Mesendoderm (in vitro differentiated cells): Measurements from ENCODE around the gene TTC12. TPM values are rescaled to one million over a fixed set of nuclear protein-coding genes. Genes with fewer than 3 reads are reported as not detected.

Source experiments
- DNase-seq: peaks from one replicate; pipeline ENCODE4 v3.0.0; 2013
- H2AK5ac ChIP-seq: 2 replicates; pipeline ENCODE4 v1.6.1; 2013; ENCODE audit warnings: low read length, inconsistent platforms
- H2BK120ac ChIP-seq: 2 replicates; pipeline ENCODE4 v1.6.1; 2013; ENCODE audit warnings: low read depth, mild to moderate bottlenecking, low read length, moderate library complexity, mixed read lengths
- H2BK15ac ChIP-seq: replicated peaks from 2 replicates; pipeline ENCODE4 v1.6.1; 2013; ENCODE audit warnings: low read depth, mild to moderate bottlenecking, moderate library complexity
- H2BK5ac ChIP-seq: 2 replicates; pipeline ENCODE4 v1.6.1; 2013; ENCODE audit warnings: low read length, inconsistent platforms
- H3K18ac ChIP-seq: 2 replicates; pipeline ENCODE4 v1.6.1; 2013; ENCODE audit warnings: mild to moderate bottlenecking, low read length, mixed read lengths
- H3K23ac ChIP-seq: one replicate; pipeline ENCODE4 v1.6.1; 2013; ENCODE audit warnings: low read length
- H3K27ac ChIP-seq: 2 replicates; pipeline ENCODE4 v1.5.1; 2013; ENCODE audit warnings: low read depth, mild to moderate bottlenecking, inconsistent platforms, low read length, moderate library complexity
- H3K27me3 ChIP-seq: 2 replicates; pipeline ENCODE4 v1.6.1; 2013; ENCODE audit warnings: low read length, control low read depth, mild to moderate bottlenecking, inconsistent platforms; ENCODE audit not compliant: insufficient read depth, poor library complexity
- H3K36me3 ChIP-seq: 2 replicates; pipeline ENCODE4 v1.6.1; 2013; ENCODE audit warnings: low read length, inconsistent platforms; ENCODE audit not compliant: control insufficient read depth, insufficient read depth
- H3K4ac ChIP-seq: one replicate; pipeline ENCODE4 v1.6.1; 2013; ENCODE audit warnings: low read depth, mild to moderate bottlenecking, low read length, moderate library complexity
- H3K4me1 ChIP-seq: 2 replicates; pipeline ENCODE4 v1.6.1; 2013; ENCODE audit warnings: low read depth, low read length, inconsistent platforms; ENCODE audit not compliant: control insufficient read depth
- H3K4me2 ChIP-seq: 2 replicates; pipeline ENCODE4 v1.6.1; 2013; ENCODE audit warnings: low read length
- H3K4me3 ChIP-seq: 2 replicates; pipeline ENCODE4 v1.5.1; 2013; ENCODE audit warnings: mild to moderate bottlenecking, low read length
- H3K56ac ChIP-seq: one replicate; pipeline ENCODE4 v1.6.1; 2013; ENCODE audit warnings: low read length
- H3K79me1 ChIP-seq: 2 replicates; pipeline ENCODE4 v1.6.1; 2013; ENCODE audit warnings: low read length, inconsistent platforms
- H3K79me2 ChIP-seq: 2 replicates; pipeline ENCODE4 v1.6.1; 2013; ENCODE audit warnings: mild to moderate bottlenecking, low read length; ENCODE audit not compliant: control insufficient read depth, insufficient read depth
- H3K9ac ChIP-seq: 2 replicates; pipeline ENCODE4 v1.6.1; 2013; ENCODE audit warnings: low read length, inconsistent platforms
- H4K5ac ChIP-seq: one replicate; pipeline ENCODE4 v1.6.1; 2013; ENCODE audit warnings: low read length
- H4K8ac ChIP-seq: one replicate; pipeline ENCODE4 v1.6.1; 2013; ENCODE audit warnings: low read depth, mild to moderate bottlenecking, control low read depth, low read length, moderate library complexity
- WGBS: extraction: QIAGEN DNeasy Blood & Tissue Kit; methylation state at CpG from one replicate; pipeline ENCODE4 v1.1.7; 2013; ENCODE audit warnings: low lambda C conversion rate, missing lambda C conversion rate; ENCODE audit not compliant: insufficient coverage; ENCODE audit errors: extremely low coverage; 5-methylcytosine and 5-hydroxymethylcytosine counted together
- polyA plus RNA-seq, 2 experiments: library from polyadenylated mRNA; stranded (reverse); fragments of 200-250 nt; gene quantifications; one replicate each; pipeline ENCODE4 v1.2.3, GENCODE V29; 2013

TTC12 gene, protein sequence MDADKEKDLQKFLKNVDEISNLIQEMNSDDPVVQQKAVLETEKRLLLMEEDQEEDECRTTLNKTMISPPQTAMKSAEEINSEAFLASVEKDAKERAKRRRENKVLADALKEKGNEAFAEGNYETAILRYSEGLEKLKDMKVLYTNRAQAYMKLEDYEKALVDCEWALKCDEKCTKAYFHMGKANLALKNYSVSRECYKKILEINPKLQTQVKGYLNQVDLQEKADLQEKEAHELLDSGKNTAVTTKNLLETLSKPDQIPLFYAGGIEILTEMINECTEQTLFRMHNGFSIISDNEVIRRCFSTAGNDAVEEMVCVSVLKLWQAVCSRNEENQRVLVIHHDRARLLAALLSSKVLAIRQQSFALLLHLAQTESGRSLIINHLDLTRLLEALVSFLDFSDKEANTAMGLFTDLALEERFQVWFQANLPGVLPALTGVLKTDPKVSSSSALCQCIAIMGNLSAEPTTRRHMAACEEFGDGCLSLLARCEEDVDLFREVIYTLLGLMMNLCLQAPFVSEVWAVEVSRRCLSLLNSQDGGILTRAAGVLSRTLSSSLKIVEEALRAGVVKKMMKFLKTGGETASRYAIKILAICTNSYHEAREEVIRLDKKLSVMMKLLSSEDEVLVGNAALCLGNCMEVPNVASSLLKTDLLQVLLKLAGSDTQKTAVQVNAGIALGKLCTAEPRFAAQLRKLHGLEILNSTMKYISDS
- 5.7 TPM for polyA plus RNA-seq (2013, experiment 1 of 2)
- polyA plus RNA-seq (2013, experiment 2 of 2): 5.0 TPM

DNA sequence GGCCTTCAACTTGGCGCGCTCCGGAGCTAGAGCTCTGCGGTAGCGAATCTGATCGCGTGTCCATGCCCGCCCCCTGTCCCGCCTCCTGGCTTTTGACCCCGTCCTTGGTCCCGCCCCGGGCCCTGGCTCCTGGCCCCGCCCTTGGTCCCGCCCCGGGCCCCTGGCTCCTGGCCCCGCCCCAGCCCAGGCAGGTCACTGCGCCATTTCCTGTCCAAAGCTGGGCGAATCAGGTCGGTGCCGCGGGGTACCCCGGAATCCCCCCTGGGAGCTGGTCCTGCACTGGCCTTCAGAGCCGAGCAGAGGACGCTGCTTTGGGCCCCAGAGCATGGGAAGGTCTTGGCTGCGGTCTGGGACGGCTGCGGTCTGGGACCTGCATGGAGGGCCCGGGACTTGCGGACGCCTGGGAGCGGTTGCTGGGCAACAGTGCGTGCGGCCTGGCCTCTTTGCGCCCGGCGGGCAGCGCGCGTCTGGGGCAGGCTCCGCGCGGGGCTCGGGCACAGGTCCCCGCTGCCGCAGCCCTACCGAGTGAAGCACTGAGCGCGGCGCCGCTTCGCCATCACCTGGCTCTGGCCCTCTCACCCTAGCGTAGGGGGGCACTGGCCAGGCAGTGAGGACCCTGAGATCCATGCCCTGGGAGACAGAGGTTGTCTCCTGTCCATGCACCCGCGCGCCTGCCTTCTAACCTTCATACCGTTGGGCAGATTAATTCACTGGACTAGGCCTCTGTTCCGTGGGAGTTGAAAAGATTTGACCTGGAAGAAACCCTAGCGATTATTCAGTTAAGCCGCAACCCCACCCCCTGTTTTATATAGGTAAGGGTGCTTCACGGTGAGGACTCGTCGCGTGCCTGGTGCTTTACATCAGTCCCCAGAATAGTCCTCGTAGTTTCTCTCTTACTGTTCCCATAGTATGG, at the start of gene TTC12:
TSS of gene TTC12 (plus strand) at position 195 of the 913 bp plus-strand sequence. CDS start 1,675 bp downstream, outside the sequence.
- Histone ChIP-seq H3K56ac (peak within 1 kb of the TSS; percentile 92), H3K4me1 (no peaks in the 10 kb centered on the region), H2BK5ac (no peak within 1 kb of the TSS), H2BK120ac (no peak within 1 kb of the TSS), H3K79me2 (no peaks in the 10 kb centered on the region), H3K4ac (no peak within 1 kb of the TSS), H2AK5ac (no peak within 1 kb of the TSS), H3K18ac (peak within 1 kb of the TSS; percentile 13), H4K8ac (peak within 1 kb of the TSS; percentile 88), H3K79me1 (no peaks in the 10 kb centered on the region), H2BK15ac (no peak within 1 kb of the TSS), H3K4me2 (peak within 1 kb of the TSS; percentile 35), H3K36me3 (no peaks in the 10 kb centered on the region), H3K27ac (peak within 1 kb of the TSS; percentile 65), H3K9ac (peak within 1 kb of the TSS; percentile 88), H3K4me3 (peak within 1 kb of the TSS; percentile 77), H3K23ac (no peak within 1 kb of the TSS), H3K27me3 (no peaks in the 10 kb centered on the region), H4K5ac (no peak within 1 kb of the TSS)
- WGBS: no CpG with 5 or more reads among the region's 64 CpGs
- DNase-seq: peak; percentile 96

DNA sequence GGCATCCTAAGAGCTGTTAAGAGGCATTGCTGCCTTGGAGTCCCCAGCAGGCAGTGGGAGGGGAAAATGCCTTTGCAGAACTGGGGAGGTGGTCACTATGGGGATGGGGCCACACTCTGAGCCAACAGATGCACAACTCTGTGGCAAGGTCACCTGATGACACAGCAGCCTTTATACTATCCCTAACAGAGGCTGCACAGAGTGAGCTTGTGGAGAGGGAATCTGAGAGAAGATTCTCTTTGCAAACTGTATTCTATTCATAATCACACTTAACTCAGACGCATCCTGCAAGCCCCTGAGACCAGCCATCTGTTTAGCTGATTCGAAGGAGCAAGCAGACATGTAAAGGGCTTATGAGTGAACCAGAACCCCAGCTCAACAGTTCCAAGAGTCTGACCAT, 49.0 kb upstream of the TTC12 start:
- Histone ChIP-seq H2BK5ac (no peak overlapping the region), H3K56ac (no peak overlapping the region), H3K9ac (no peak overlapping the region), H3K4me1 (no peaks in the 10 kb centered on the region), H3K4ac (no peak overlapping the region), H3K23ac (no peak overlapping the region), H3K4me2 (no peak overlapping the region), H4K5ac (no peak overlapping the region), H4K8ac (no peak overlapping the region), H3K79me1 (no peaks in the 10 kb centered on the region), H3K4me3 (no peak overlapping the region), H3K36me3 (no peaks in the 10 kb centered on the region), H2BK120ac (no peak overlapping the region), H2AK5ac (no peak overlapping the region), H2BK15ac (no peak overlapping the region), H3K27me3 (no peaks in the 10 kb centered on the region), H3K18ac (no peak overlapping the region), H3K27ac (no peak overlapping the region), H3K79me2 (no peaks in the 10 kb centered on the region)
- WGBS: no CpG with 5 or more reads among the region's 2 CpGs
- DNase-seq: no peak

DNA sequence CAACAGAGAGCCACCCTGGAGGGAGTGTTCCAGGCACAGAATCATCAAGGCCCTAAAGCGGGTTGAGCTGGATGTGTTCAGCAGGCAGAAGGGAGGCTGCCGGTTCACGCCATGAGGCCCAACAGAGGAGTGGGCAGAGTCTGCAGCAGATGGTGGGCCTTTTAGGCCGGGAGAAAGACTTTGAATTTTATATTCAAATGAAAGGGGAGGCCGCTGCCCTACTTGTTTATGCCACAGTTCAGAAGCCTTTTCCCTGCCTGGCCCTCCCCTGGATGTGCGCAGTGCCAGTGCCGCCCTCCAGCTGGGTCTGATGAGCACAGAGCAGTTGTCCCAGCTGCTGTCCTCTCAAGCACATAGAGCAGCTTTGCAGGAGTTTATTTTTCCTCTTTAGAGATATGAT, 46.9 kb upstream of the TTC12 start:
- Histone ChIP-seq H3K79me1 (no peaks in the 10 kb centered on the region), H3K4me1 (no peaks in the 10 kb centered on the region), H3K4ac (no peak overlapping the region), H3K36me3 (no peaks in the 10 kb centered on the region), H2BK120ac (no peak overlapping the region), H3K79me2 (no peaks in the 10 kb centered on the region), H3K4me2 (no peak overlapping the region), H3K23ac (no peak overlapping the region), H4K8ac (no peak overlapping the region), H3K27ac (no peak overlapping the region), H2AK5ac (no peak overlapping the region), H3K56ac (no peak overlapping the region), H2BK5ac (no peak overlapping the region), H3K4me3 (no peak overlapping the region), H3K27me3 (no peaks in the 10 kb centered on the region), H4K5ac (no peak overlapping the region), H3K18ac (no peak overlapping the region), H2BK15ac (no peak overlapping the region), H3K9ac (no peak overlapping the region)
- no CpG with 5 or more reads among the region's 7 CpGs for WGBS
- no peak for DNase-seq

DNA sequence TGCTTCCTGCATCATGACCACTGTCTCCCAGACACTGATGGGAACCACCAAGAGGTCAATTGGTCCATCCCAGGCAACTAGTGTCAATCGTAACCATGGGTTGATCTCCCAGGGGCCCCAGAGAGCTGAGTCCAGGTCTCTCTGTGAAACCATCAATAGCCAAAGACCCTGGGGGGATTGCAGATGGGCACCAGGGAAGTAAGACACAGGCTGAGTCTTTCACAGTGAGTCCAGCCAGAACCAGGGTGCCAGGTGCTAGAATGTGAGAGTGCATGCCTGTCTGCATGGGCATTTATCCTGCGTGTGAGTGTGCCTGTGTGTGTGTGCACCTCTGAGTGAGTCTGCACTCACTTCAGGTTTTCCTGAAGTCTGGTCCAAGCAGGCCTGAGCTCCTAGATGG, 45.3 kb upstream of the TTC12 start:
- no peaks in the 10 kb centered on the region for H3K79me2 ChIP-seq
- no peak overlapping the region for H3K27ac ChIP-seq
- no peak overlapping the region for H3K4me3 ChIP-seq
- H4K5ac ChIP-seq: no peak overlapping the region
- no peak overlapping the region for H2BK15ac ChIP-seq
- no peak overlapping the region for H3K56ac ChIP-seq
- H3K4ac ChIP-seq: no peak overlapping the region
- no peak overlapping the region for H3K9ac ChIP-seq
- H3K79me1 ChIP-seq: no peaks in the 10 kb centered on the region
- WGBS: no CpG with 5 or more reads among the region's 2 CpGs
- no peak overlapping the region for H3K23ac ChIP-seq
- H2AK5ac ChIP-seq: no peak overlapping the region
- no peak overlapping the region for H2BK5ac ChIP-seq
- H4K8ac ChIP-seq: no peak overlapping the region
- H3K27me3 ChIP-seq: no peaks in the 10 kb centered on the region
- peaks cover 3% of the 10 kb centered on the region for H3K4me1 ChIP-seq
- no peaks in the 10 kb centered on the region for H3K36me3 ChIP-seq
- no peak overlapping the region for H2BK120ac ChIP-seq
- no peak overlapping the region for H3K18ac ChIP-seq
- DNase-seq: no peak
- no peak overlapping the region for H3K4me2 ChIP-seq

DNA sequence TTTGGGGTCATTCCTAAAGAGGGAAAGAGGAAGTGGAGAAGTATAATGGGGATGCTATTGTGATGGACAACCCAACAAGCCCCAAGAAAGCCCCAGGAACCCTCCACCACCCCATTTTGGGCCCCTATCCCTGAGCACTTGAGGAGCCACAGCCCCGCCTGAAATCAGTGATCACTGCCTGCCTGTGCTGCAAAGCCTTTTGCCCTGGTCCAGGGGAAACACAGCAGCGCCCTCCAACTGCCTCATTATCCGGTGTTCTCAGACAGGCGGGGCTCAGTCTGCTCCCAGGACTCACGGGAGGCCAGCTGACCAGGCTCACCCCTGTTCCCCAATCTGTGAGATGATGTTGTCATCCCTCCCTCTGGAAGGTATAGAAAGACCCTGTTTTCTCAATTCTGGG, 44.7 kb upstream of the TTC12 start:
- H2BK5ac ChIP-seq: no peak overlapping the region
- no peak overlapping the region for H4K5ac ChIP-seq
- H3K4me3 ChIP-seq: no peak overlapping the region
- no peak overlapping the region for H4K8ac ChIP-seq
- H3K4me2 ChIP-seq: no peak overlapping the region
- no peak overlapping the region for H3K9ac ChIP-seq
- no peak for DNase-seq
- peaks cover 3% of the 10 kb centered on the region for H3K4me1 ChIP-seq
- H3K36me3 ChIP-seq: no peaks in the 10 kb centered on the region
- no peaks in the 10 kb centered on the region for H3K79me2 ChIP-seq
- no peak overlapping the region for H3K4ac ChIP-seq
- no peak overlapping the region for H2AK5ac ChIP-seq
- H2BK15ac ChIP-seq: no peak overlapping the region
- no peak overlapping the region for H3K18ac ChIP-seq
- H3K27me3 ChIP-seq: no peaks in the 10 kb centered on the region
- no peak overlapping the region for H3K23ac ChIP-seq
- no peak overlapping the region for H3K56ac ChIP-seq
- H3K27ac ChIP-seq: no peak overlapping the region
- no peak overlapping the region for H2BK120ac ChIP-seq
- WGBS: no CpG with 5 or more reads among the region's 5 CpGs
- no peaks in the 10 kb centered on the region for H3K79me1 ChIP-seq
